Myometrial cell (primary cell): ENCODE data around the gene PLXNA2. TPM values are rescaled to one million over a fixed set of nuclear protein-coding genes. Genes with fewer than 3 reads are reported as not detected.

Experiments
- total RNA-seq: library from RNA; depleted of rRNA; stranded (reverse); fragments of >200 nt; gene quantifications from 2 replicates; pipeline ENCODE4 v1.2.3, GENCODE V29; 2015

Gene PLXNA2
- 5.5 and 9.4 TPM in 2 replicates for total RNA-seq

GRCh38 chr1:208243967-208244916 is at the start of gene PLXNA2:
Gene PLXNA2 (minus strand): TSS chr1:208244384. CDS start chr1:208217922, 26,462 bp downstream.

